GM21390 (cell line): ENCODE measurements around the gene TAF3.

ENCODE experiments used
- ATAC-seq: cut with Tn5 transposase; IDR thresholded peaks from one replicate; pipeline ENCODE4 v1.9.1; 2021; ENCODE audit not compliant: unreplicated experiment

TAF3 gene

DNA sequence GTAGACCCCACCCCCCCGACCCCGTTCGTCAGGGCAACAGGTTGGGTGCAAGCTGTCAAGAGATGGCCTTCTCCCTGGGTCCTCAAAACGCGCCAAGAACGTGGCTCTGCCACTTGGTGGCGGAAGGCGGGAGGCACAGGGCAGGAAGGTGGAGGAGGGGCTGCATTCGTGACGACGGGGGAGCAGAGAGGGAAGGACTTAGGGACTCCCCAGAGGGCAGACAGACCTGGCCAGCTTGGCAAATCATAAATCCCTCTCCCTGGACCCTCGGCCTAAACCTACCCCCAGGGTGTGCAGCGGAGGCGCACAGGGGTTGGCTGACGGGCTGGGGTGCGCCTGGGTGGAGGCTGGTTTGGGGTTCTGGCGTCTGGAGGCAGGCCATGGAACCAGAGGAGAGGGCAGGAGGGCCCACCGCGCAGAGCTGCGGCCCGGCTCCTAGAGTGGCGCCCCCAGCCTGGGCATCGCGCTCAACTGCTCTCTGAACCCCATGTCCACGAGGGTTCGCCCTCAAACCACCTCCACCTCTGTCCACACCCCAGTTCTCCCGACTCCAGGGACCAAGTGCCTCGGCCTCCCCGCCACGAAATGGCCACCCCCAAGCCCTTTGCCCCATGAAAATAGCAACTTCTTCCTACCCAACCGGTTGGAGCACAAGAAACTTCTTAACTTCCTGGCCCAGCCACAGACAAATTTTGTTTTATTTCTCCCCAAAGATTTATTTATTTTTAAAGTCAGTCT lies 225.4 kb downstream of the TAF3 start:
- ATAC-seq = no peak

DNA sequence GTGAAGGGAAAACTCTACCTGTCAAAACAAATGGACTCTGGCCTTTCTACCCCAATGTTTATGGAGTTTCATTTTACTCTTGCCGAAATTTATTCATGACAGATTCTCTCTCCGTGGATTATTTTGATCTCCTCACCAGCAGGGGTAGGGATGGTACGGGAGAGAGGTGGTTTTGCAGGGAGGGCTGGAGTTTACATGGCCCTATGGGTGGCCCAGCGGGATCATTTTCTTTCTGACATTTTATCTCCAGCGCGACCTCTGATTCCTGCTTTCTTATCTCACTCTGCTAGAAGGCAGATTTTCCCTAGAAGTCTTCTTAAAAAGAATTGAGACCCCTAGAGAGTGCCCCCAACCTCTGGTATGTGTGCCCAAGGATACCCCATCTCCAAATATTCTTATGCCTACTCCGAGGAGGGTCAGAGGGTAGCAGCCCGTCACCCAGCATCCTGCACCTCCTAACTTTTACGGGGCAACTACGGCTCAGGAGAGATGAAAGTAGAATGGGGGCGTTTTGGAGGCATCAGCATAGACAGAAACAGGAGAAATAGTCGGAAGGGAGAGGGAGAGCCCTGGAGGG lies 226.1 kb downstream of the TAF3 start:
- no peak for ATAC-seq

DNA sequence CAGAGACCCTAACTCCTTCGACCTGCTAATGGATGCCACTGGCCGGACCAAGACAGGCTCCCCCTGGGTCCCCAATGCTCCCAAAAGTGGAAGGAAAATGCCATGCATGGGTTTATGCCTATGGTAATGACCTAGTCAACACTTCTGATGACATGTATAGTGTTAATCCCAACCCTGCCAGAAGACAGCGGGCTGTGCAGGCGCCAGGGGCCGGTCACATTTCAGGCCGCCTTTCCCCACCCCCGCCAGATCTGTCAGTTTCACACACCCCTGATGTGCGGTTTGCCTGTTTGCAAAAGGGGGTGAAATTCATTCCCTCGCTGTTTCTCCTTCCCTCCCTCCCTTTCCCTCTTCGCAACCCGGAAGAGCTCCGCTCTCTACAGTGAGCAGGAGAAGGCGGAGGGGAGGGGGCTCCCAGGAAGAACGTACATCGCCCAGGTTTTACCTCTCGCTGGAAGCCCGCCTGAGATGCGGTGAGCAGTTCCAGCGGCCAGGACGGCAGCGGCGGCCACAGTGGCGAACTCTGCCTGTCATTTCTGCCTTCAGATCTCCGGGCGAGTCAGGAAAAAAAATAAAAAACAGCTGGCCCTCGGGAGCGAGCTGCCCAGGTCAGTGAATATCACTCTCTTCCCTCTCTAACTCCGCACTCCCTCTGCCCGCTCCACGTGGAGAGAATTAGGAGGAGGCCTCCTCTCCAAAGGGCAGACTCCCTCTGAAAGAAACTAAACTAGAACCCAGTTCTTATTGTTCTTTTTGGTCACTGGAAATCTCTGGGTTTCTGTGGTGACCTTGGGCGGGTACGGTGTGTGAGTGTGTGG lies 226.8 kb downstream of the TAF3 start:
- ATAC-seq = no peak

DNA sequence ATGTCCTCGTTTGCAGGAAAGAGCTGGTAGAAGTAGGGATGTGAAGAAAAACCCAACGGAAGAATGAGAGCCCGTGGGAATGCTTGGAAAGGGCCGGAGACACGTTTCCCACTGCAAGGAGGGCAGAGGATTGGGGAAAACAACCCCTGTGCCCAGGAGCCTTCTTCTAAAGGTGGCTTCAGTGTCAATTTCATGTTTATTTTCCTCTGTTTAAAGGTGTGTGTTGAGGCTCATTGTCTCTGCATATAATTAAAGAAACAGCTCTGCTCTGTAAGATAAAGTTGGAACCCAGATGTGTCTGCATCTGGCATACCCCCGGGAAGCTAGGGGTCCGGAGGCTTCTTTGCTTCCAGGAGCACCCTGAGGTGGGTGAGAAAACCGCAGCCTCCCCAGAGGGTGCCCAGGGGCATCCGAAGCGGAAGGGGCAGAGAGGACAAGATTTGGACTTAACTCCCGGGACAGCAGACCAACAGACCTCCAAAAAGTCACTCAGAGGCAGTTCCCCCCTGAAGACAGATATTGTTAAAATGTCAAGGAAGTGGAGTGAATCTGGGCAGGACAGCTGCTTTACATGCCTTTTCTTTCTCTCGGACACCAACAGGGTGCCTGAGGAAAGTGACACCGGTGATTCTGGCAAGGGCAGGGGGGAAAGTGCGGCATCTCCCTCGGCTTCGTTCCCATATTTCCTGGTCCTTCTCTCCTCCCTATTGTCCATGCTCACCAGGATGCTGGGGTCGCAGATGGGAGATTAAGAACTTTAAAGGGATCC lies 227.6 kb downstream of the TAF3 start:
- no peak for ATAC-seq

DNA sequence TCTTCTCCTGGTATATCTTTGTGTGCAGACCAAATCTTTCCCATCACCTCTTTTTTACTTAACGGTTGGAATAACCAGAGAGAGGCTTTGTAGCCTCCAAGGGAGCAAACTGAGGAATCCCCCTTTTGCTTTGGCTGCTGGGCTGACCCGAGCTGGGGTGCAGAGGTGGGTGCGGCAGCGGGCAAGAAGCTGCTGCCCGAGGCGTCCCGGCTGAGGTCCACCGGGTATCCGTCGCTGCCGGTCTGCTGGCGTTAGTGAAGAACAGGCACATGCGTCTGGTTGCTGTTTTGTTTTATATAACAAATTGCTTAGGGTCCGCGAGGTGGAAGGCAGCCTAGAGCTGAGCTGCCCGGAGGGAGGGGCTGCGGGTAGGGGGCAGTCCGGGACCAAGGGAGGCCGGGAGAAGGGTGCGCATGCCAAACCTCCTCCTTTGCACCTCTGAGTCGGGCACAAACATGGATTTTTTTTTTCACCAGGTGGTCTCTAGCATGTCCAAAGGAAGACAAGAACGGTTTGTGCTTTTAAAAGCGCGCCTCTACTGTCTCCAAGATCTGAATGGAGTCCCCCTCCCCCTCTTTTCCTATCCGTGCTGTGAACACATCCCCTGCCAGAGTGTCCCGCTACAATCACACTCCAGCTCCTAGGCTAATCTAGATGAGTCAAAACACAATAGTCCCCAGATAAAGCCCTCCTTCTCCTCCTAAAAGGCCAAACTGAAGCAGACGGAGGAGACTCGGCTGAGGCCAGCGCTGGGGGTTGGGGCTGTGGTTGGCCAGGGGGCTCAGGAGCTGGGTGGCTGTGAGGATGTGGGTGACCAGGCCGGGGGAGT lies 229.4 kb downstream of the TAF3 start:
- no peak for ATAC-seq

DNA sequence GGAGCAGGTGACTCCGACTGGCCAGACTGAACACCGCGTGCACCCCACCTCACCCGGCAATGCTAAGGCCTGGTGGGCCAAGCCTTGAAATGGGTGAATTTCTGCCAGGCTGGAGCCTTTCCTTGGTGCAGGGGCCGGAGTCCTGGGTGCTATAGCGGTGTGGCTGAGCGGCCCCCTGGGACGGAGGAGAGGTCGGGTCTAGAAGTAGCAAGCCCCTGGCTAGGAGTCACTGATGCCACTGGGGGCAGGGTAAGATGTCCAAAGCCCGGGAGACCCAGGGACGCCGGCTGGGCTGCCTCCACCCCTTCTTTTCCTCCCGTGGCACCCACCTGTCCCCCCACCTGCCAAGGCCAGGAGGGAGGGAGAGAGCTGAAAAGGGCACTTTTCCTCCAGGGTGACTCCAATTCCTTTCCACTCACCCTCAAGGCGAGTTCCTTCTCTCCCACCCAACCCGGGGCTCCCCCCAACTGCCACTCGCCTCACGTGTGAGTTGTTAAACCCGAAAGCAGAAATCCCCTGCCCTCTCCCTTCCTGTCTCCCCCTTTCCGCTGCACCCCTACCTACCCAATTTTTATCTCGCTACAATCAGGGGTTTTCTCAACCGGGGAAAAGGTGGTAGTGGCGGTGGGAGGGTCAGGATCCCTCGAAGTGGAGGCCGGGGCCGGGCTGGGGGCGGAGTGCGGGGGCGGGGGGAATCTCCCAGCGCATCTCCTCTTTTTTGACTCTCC lies 230.1 kb downstream of the TAF3 start:
- ATAC-seq = no peak

DNA sequence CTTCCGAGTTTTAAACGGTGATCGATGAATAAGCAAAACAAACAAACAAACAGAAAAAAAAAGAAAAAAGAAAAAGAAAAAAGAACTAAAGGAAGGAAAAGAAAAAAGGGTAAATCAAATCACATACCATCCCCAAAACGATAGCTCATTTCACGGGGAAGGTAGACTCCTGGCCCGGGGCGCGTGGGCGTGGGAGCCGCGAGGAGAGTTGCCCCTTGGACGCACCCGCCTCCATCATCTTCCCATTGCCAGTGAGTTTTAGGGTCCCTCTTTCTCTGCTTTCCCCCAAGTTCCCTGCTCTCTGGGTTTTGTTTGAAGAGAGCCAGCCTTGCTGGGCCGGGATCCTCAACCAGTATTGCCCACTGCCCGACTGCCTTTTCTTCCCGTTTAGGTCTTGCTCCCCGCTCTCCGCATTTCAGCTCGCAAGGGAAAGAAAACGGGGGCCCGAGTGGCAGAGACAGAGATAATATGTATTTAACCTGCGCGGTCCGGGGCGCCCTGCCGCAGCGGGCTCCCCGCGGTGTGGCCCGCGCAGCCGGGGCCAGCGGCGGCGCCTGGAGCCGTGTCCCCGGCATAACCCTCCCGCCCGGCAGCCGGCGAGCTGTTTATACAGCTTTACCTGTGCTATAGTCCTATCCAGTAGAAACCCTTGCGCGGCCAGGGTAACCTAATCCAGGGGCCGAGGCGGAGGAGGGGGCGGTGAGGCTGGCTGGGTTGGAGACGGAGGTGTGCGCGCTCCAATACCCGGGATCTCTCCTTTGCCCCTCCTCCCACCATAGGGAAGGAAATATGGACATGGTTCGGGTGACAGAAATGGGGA lies 230.9 kb downstream of the TAF3 start:
- no peak for ATAC-seq

DNA sequence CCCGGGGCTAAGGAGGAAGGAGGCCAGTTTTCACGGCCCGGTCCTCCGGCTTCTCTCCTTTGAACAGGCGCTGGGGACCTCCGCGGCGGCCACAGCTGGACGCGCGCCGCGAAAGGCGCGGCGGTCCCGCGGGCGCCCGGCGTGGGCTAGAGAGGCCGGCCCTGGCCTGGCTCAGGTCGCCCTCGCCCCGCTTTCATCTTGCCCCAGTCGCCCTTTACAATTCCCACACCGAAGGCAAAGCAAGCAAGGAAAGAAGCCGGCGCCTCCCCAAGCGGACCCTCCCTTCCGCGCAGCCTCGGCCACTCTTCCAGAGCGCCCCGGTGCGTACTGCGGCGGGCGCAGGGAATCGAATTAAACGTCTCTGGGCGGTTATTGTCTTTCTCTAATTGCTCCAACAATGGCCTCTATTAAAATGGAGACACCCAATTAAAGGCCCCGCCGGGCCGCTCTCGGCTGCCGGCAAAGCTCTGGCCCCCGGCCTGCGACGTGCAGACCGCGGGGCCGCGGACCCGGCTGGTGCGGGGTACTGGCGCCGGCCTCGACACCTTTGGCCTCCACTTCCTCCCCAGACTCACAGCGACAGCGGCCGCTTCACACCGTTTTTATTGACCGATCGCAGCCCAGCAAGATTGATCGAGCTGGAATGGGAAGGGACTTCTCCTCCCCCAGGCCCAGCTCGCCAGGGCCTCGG lies 231.7 kb downstream of the TAF3 start:
- no peak for ATAC-seq

DNA sequence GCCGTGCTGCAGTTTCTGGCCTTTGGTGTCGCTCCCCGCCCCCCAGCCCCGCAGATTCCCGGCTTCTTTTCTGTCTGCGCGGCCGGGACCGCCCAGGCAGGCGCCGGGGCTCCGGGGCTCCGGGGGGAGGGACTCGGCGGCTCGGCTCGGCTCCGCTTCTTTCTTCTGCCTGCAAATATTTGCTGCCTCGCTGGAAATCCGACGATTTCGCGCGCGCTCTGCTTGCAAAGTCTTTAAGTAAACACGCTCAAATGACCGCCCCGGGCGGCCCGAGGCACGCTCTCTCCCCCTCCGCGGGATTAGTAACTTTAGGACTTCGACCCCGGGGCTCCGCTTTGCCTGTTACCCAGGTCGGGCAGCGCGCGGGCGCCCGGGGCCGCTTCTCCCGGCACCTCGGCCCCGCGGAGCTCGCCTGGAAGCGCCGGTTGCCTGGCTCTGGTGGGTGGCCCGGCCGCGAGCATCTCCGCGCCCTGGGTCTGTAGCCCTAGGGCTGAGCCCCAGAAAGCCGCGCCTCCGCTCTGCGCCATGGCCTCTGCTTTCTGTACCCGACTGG lies 232.3 kb downstream of the TAF3 start:
- no peak for ATAC-seq

DNA sequence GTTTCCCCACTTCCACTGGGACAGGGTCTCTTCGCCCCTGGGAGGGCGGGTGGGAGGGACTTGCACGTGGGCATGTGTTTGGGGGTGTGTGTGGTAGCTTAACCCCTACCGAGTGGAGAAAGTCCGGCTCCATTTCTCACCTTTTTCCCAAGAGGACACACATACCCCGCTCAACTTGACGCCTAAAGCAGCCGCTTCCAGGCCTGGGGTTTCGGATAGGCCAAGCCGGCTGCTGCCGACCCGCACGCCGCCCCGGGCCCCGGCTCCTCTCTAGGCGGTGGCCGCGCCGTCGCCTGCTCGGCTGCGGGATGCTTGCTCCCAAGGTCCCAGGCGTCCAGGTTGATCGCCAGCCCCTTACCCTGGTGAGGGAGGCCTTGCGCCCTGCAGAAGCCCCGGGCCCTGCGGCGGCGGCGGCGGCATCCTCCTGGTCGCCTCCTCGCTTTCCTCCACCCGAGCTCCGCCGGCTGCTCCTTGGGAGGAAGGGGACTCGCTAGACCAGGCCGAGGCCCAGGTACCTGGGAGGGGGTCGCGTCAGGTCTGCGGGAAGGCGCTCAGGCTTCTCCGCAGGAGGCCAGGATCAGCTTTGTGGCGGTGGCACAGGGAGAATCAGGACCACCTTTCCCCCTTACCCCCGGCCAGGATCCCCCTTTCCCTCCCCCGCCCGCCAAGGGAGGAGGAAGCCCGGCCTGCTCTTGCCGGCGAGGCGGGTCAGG lies 233.0 kb downstream of the TAF3 start:
- ATAC-seq = no peak

DNA sequence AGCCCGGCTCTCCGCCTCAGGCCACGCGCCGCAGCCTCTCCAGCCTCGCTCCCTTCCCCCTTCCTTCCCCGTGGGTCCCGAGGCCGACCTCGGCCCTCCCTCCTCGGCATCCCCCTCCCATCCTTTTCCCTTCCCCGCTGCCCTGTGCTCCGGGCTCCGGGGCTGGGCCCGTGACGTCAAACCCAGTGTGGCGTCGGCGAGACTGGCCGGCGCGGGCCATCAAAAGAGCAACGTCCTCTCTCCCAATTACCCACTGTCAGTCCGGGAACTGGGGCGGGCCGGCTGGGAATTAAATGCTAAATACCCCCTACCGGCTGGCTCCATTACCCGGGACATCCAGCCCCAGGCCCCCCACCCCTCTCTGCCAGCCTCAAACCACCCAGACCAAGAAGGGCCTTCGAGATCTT lies 233.5 kb downstream of the TAF3 start:
- ATAC-seq = no peak

DNA sequence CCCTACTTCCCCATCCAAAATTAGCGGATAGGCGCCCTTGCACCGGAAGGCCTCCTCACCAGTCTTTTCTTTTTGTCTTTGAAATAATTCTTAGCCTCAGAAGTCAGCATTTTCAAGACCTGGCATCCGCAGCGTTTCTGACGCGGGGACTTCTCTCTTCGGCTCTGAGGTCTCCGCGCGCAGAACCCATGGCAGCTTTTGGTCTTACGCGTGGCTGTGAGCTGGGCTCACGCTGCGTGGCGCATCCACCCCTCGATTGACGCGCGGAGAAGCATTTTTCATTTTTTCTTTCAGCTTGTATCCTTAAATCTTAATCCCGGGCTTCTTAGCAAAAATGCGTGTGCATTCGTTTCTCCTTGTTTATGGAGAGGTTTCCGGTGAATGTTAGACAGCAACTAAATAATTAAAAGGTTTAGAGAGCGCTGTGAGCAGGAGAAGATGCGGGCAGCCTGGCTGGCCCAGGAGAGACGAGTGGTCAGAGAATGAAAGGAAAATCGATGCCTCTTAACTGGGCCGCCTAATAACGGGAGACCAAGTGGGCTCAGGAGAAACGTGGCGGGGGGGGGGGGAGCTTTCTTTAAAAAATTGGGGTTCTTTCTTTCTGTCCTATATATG lies 234.1 kb downstream of the TAF3 start:
- no peak for ATAC-seq

DNA sequence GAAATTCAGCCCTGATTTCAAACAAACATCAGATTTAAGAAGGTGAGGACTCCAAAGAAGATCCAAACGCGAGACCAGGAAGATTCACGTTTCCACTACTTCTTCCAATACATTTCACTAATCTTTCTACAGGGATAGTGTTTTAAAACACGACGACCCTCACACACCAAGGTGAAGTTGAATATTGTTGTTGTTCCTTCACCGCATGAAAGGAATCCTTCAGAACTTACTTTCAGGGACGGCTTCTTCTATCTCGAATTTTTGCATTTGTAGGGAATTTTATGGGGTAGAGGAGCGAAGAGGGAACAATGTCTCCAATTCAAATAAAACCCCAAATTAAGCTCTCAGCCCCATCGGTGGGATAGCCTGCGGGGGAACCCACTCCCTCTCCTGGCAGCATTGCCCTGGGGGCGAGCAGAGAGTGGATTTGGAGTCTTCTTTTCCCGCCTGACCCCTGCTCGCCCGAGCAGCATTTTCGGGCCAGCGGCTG lies 234.7 kb downstream of the TAF3 start:
- ATAC-seq = no peak

DNA sequence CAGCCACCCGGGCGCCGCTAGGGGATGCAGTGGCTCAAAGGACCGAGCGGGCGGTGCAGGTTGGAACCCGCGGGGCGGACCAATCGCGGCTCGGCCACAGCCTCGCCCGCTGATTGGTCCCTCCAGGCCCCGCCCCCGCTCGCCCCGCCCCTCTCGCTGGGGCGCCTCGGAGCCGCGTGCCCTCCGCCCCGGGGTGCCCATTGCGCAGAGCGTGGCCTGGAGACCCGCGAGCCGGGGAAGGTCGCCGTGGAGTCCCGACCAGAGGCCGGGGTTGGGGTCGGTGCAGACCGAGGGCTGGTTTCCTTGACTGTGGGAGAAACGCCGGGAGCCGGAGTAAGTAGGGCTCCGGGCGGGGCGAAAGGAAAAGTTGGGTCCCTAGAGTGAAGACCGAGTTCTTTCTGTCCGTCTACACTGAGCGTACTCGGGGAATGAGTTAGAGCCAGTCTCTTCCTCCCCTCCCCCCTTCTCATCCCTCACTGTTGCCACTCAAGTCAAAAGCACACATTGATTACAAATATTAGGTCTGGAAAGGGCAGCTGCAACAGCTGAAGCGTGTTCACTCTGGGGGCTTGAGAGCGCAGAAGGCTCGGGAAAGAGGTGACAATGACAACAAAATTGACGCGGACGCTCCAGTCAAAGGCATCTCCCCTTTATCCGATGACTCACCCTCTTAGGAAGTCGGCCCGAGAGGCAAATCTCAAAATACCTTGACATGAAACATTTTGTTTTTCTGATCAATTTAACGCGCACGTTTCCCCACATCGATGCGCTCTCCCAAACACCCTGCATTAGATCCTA lies 235.3 kb downstream of the TAF3 start:
- ATAC-seq = peak; percentile 70

DNA sequence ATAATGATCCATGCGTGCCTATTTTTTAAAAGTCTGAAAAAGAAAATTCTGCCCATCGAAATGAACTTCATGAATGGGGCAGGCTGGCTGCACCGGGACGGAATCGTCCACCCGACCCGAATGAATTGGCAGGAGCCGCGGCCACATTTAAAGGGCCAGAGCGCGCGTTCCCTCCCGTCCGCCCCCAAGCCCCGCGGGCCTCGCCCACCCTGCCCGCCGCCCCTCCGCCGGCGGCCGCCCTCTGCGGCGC lies 235.9 kb downstream of the TAF3 start:
- ATAC-seq = peak; percentile 6
